CD14-positive monocyte (primary cell): ENCODE data around the gene LNPEP. TPM values are rescaled to one million over a fixed set of nuclear protein-coding genes. Genes with fewer than 3 reads are reported as not detected.

Source experiments
- DNase-seq, 3 donors: peaks; one replicate each; pipeline ENCODE4 v3.0.0-alpha.2; 2011 to 2022
- H2AFZ ChIP-seq: 2 replicates; pipeline ENCODE4 v1.6.0; 2012; ENCODE audit warnings: mild to moderate bottlenecking, low read depth, low read length, inconsistent platforms; ENCODE audit not compliant: insufficient read depth, poor library complexity, severe bottlenecking
- H3K27ac ChIP-seq, 2 donors: 1 replicate in 1 of 2; 2 replicates in 1 of 2; pipeline ENCODE4 v1.5.1; 2012 to 2013; ENCODE audit warnings: low read length in 2 of 2, control low read depth in 1 of 2, inconsistent platforms in 1 of 2, low read depth in 1 of 2, mild to moderate bottlenecking in 1 of 2
- H3K27me3 ChIP-seq, 2 donors: one replicate each; pipeline versions ENCODE4 v1.6.0 to v1.6.1; 2011 to 2013; ENCODE audit warnings: low read length in 2 of 2; ENCODE audit not compliant: control insufficient read depth in 2 of 2, insufficient read depth in 2 of 2
- H3K36me3 ChIP-seq, 2 donors: replicated peaks in 1 of 2; 1 replicate in 1 of 2; 2 replicates in 1 of 2; pipeline versions ENCODE4 v1.5.1 to v1.6.1; 2012 to 2013; ENCODE audit warnings: low read length in 2 of 2, control low read depth in 1 of 2, inconsistent platforms in 1 of 2, mild to moderate bottlenecking in 1 of 2; ENCODE audit not compliant: insufficient read depth in 2 of 2, control insufficient read depth in 1 of 2
- H3K4me1 ChIP-seq, 2 donors: 1 replicate in 1 of 2; 2 replicates in 1 of 2; pipeline versions ENCODE4 v1.5.1 to v1.6.1; 2012 to 2013; ENCODE audit warnings: low read length in 2 of 2, control low read depth in 1 of 2, inconsistent platforms in 1 of 2, mild to moderate bottlenecking in 1 of 2, moderate library complexity in 1 of 2; ENCODE audit not compliant: insufficient read depth in 2 of 2, control insufficient read depth in 1 of 2
- H3K4me2 ChIP-seq: replicated peaks from 2 replicates; pipeline ENCODE3; 2012; ENCODE audit warnings: low read length, moderate library complexity, mild to moderate bottlenecking; ENCODE audit not compliant: poor library complexity, severe bottlenecking; ENCODE audit errors: extremely low read depth
- H3K4me3 ChIP-seq, 3 experiments: fragments of 200-600 bp in 1 of 3; sonication (generic) in 1 of 3; replicated peaks in 1 of 3; 1 replicate in 2 of 3; 2 replicates in 1 of 3; pipeline ENCODE4 v1.5.1; 2011 to 2013; ENCODE audit warnings: low read length in 3 of 3, mild to moderate bottlenecking in 3 of 3, control low read depth in 2 of 3, low read depth in 2 of 3, inconsistent platforms in 1 of 3, moderate library complexity in 1 of 3
- H3K79me2 ChIP-seq: 2 replicates; pipeline ENCODE4 v1.6.0; 2012; ENCODE audit warnings: mild to moderate bottlenecking, control low read depth, inconsistent platforms, low read length, moderate library complexity; ENCODE audit not compliant: insufficient read depth
- H3K9ac ChIP-seq: 2 replicates; pipeline ENCODE4 v1.6.0; 2017; ENCODE audit warnings: low read length, mild to moderate bottlenecking; ENCODE audit not compliant: insufficient read depth, poor library complexity, severe bottlenecking
- H3K9me3 ChIP-seq, 2 donors: replicated peaks in 1 of 2; 1 replicate in 1 of 2; 2 replicates in 1 of 2; pipeline versions ENCODE4 v1.5.1 to v1.6.1; 2012 to 2013; ENCODE audit warnings: low read length in 2 of 2, control low read depth in 1 of 2; ENCODE audit not compliant: control insufficient read depth in 1 of 2, insufficient read depth in 1 of 2
- H4K20me1 ChIP-seq: 2 replicates; pipeline ENCODE4 v1.6.0; 2012; ENCODE audit warnings: mild to moderate bottlenecking, low read length, control low read depth, moderate library complexity; ENCODE audit not compliant: insufficient read depth
- H3K27ac Mint-ChIP-seq, 7 donors: one replicate each; pipeline ENCODE4 v1.8.0; 2020; ENCODE audit warnings: mild to moderate bottlenecking in 7 of 7, mixed read lengths in 7 of 7, moderate library complexity in 6 of 7, inconsistent platforms in 2 of 7
- H3K27me3 Mint-ChIP-seq, 3 donors: one replicate each; pipeline ENCODE4 v1.8.0; 2021 to 2022; ENCODE audit warnings: low read depth in 3 of 3, mild to moderate bottlenecking in 3 of 3, mixed read lengths in 3 of 3, moderate library complexity in 3 of 3, inconsistent platforms in 1 of 3
- H3K36me3 Mint-ChIP-seq, 2 donors: one replicate each; pipeline ENCODE4 v1.8.0; 2020; ENCODE audit warnings: mixed read lengths in 2 of 2, inconsistent platforms in 1 of 2, mild to moderate bottlenecking in 1 of 2
- H3K4me1 Mint-ChIP-seq: one replicate; pipeline ENCODE4 v1.8.0; 2020; ENCODE audit warnings: mild to moderate bottlenecking, mixed read lengths
- H3K4me3 Mint-ChIP-seq, 2 donors: one replicate each; pipeline ENCODE4 v1.8.0; 2020; ENCODE audit warnings: mild to moderate bottlenecking in 2 of 2, mixed read lengths in 2 of 2, moderate library complexity in 1 of 2
- H3K9me3 Mint-ChIP-seq, 7 donors: one replicate each; pipeline ENCODE4 v1.8.0; 2020 to 2022; ENCODE audit warnings: mixed read lengths in 7 of 7, mild to moderate bottlenecking in 6 of 7, moderate library complexity in 6 of 7, inconsistent platforms in 2 of 7
- WGBS: methylation state at CpG from one replicate; pipeline ENCODE4 v1.1.5; 2013; ENCODE audit warnings: missing lambda C conversion rate; ENCODE audit not compliant: insufficient coverage; 5-methylcytosine and 5-hydroxymethylcytosine counted together
- intact Hi-C, 2 donors: fragments of 100-400 bp; cut with micrococcal nuclease; formaldehyde crosslinking; loops; one replicate each; pipeline versions ENCODE4 v1.15.0 to v1.15.1; 2023
- polyA plus RNA-seq, 3 donors: library from polyadenylated mRNA; depleted of rRNA in 1 of 3; unstranded in 2 of 3; stranded (reverse) in 1 of 3; fragments of 300-500 nt in 2 of 3; fragments of >200 nt in 1 of 3; fragmentation: Illumina TruSeq in 2 of 3; gene quantifications; 1 replicate in 2 of 3; 2 replicates in 1 of 3; pipeline ENCODE4 v1.2.3, GENCODE V29; 2012 to 2021
- TF ChIP-seq, protein P1 (sequence below): fragments of 200-600 bp; IDR thresholded peaks from one replicate; pipeline ENCODE4 v1.8.0; 2022; ENCODE audit warnings: antibody characterized with exemption, mild to moderate bottlenecking

The LNPEP gene
- polyA plus RNA-seq, 3 donors, result 9.2 to 22.5 (median 14.5) TPM

DNA sequence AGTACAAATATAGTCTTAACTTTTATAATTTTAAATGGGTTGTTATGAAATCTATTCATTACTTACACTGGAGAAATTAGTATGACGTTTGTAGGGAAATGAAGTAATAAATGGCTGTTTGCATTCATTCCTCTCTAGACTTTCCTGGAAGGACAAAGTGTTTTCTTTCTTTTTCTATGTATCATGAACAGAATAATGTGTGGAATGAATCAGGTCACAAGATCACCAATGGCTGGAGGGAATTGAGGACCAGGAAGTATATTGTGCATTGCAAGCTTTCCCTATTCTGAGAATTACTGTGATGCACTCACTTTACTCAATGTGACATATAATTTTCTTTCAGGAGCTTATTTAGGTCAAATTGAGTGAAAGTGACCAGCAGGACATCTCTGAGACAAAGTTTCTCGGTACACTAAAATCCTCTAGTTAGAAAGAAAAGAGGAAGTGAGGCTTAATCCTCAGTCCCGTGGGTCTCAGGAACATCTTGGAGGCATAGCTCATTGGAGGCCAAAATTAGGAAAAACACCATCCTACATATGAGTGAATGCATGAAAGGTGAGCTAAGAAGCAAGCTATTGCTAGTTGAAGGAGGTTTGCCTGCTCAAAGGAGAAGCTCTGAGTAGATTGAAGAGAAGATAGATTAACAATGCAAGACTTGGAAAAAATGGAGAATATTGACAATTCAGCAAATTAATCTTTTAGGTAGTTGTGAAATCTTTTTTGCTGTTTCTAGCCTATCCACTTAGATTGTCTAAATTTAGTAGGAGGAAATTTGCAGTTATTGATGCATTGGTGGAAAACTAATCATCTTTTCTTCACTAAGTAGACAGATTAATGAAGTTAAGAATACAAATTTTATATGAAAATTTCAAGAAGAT lies 31.6 kb upstream of the LNPEP start:
- no peaks in the 10 kb centered on the region for H4K20me1 ChIP-seq
- Mint-ChIP-seq H3K36me3 (peaks cover 56 to 64% of the 10 kb centered on the region in 2 donors), H3K4me3 (no peak overlapping the region), H3K9me3 (peaks cover 0 to 2% (median 0%) of the 10 kb centered on the region in 7 donors), H3K4me1 (peaks cover 13% of the 10 kb centered on the region), H3K27me3 (peaks cover 0 to 1% (median 0%) of the 10 kb centered on the region in 3 donors), H3K27ac (peak overlapping the region in 4 of 7 donors; percentile 28 to 82 (median 52))
- TF ChIP-seq, protein P1, sequence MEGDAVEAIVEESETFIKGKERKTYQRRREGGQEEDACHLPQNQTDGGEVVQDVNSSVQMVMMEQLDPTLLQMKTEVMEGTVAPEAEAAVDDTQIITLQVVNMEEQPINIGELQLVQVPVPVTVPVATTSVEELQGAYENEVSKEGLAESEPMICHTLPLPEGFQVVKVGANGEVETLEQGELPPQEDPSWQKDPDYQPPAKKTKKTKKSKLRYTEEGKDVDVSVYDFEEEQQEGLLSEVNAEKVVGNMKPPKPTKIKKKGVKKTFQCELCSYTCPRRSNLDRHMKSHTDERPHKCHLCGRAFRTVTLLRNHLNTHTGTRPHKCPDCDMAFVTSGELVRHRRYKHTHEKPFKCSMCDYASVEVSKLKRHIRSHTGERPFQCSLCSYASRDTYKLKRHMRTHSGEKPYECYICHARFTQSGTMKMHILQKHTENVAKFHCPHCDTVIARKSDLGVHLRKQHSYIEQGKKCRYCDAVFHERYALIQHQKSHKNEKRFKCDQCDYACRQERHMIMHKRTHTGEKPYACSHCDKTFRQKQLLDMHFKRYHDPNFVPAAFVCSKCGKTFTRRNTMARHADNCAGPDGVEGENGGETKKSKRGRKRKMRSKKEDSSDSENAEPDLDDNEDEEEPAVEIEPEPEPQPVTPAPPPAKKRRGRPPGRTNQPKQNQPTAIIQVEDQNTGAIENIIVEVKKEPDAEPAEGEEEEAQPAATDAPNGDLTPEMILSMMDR, result no peak
- H2AFZ ChIP-seq, result peak overlapping the region; percentile 23
- peak in 2 of 3 donors; percentile 10 to 14 for DNase-seq
- no peak overlapping the region for H3K9ac ChIP-seq
- intact Hi-C loops, result no loop called here
- no peaks in the 10 kb centered on the region for H3K27me3 ChIP-seq
- no peak overlapping the region for H3K4me2 ChIP-seq
- no CpG with 5 or more reads among the region's 3 CpGs for WGBS
- peaks cover 29 to 76% of the 10 kb centered on the region in 2 donors for H3K36me3 ChIP-seq
- H3K9me3 ChIP-seq, result no peaks in the 10 kb centered on the region
- peak overlapping the region in 1 of 2 donors; percentile 48 for H3K27ac ChIP-seq
- no peak overlapping the region for H3K4me3 ChIP-seq
- no peaks in the 10 kb centered on the region for H3K79me2 ChIP-seq
- H3K4me1 ChIP-seq, result peaks cover 6 to 13% of the 10 kb centered on the region in 2 donors

DNA sequence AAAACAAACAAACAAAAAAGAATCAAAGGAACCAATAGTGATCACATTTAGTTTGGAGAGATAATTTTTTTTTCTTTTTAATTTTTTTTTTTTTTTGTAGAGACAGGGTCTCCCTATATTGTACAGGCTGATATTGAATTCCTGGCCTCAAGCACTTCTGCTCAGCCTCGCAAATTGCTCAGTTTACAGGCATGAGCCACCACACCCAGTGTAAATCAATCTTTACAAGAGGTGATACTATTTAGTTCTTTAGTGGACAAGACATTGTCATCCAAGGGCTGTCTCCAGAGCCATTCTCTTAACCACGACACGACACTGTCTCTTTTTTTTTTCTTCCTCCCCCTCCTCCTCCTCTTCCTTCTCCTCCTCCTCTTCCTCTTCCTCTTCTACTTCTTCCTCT lies 30.0 kb upstream of the LNPEP start:
- Histone ChIP-seq H3K79me2 (no peaks in the 10 kb centered on the region), H3K9me3 (no peaks in the 10 kb centered on the region), H3K4me1 (peaks cover 6 to 13% of the 10 kb centered on the region in 2 donors), H3K4me2 (no peak overlapping the region), H2AFZ (no peak overlapping the region), H3K27ac (peak overlapping the region in 1 of 2 donors; percentile 41), H4K20me1 (no peaks in the 10 kb centered on the region), H3K4me3 (no peak overlapping the region), H3K27me3 (no peaks in the 10 kb centered on the region), H3K9ac (no peak overlapping the region), H3K36me3 (peaks cover 33 to 71% of the 10 kb centered on the region in 2 donors)
- DNase-seq, result no peak
- H3K9me3 Mint-ChIP-seq, result peaks cover 0 to 2% (median 0%) of the 10 kb centered on the region in 7 donors
- WGBS, result 8% methylated on average over 2 of the region's 3 CpGs
- H3K4me3 Mint-ChIP-seq, result no peak overlapping the region
- peaks cover 54 to 63% of the 10 kb centered on the region in 2 donors for H3K36me3 Mint-ChIP-seq
- H3K4me1 Mint-ChIP-seq, result peaks cover 13% of the 10 kb centered on the region
- TF ChIP-seq, protein P1, result no peak
- peaks cover 0 to 1% (median 0%) of the 10 kb centered on the region in 3 donors for H3K27me3 Mint-ChIP-seq
- peak overlapping the region in 3 of 7 donors; percentile 72 to 86 (median 81) for H3K27ac Mint-ChIP-seq
- intact Hi-C loops, result no loop called here
